OCI-LY3 (cell line): ENCODE results near the gene RPL13A.

Experiments
- CTCF ChIP-seq: fragments of 200-600, 300-600 bp; sonication (generic); IDR thresholded peaks from 2 replicates; pipeline ENCODE4 v1.5.1; 2014; ENCODE audit warnings: antibody characterized with exemption, low read length, low read depth
- EZH2phosphoT487 ChIP-seq: fragments of 200-600 bp; shearing (Covaris generic); IDR thresholded peaks from 2 replicates; pipeline ENCODE4 v1.6.1; 2018; ENCODE audit warnings: antibody characterized with exemption, mixed run types, low read depth

- TF ChIP-seq CTCF (no peak), EZH2phosphoT487 (no peak)
These were observed 49.6 kb downstream of the RPL13A start for GRCh38 chr19:49536921-49537462.
